ENCODE measurements around the gene GSK3B. TPM values are rescaled to one million over a fixed set of nuclear protein-coding genes. Genes with fewer than 3 reads are reported as not detected.

The GSK3B gene
- total RNA-seq, 6 experiments from 2014 or later: 14.4 to 19.4 (median 18.4) TPM

- Histone ChIP-seq H3K9me3 (no peaks in the 10 kb centered on the region), H3K4me1 (no peaks in the 10 kb centered on the region), H3K4me3 (no peak overlapping the region), H3K27me3 (no peaks in the 10 kb centered on the region), H3K36me3 (no peaks in the 10 kb centered on the region), H3K27ac (no peak overlapping the region)
- ATAC-seq (no peak), DNase-seq (no peak)
- TF ChIP-seq POLR2A (IDR thresholded peaks at IDR 0.05) (no peak), CTCF (IDR thresholded peaks at IDR 0.05) (no peak)
- 65% methylated on average over 1 of the region's 1 CpG for WGBS (ENCODE audit: insufficient coverage, low coverage, low lambda C conversion rate, missing lambda C conversion rate)
- intact Hi-C loops (cut with DNase I): no loop called here
These were observed 116.9 kb downstream of the GSK3B start for GRCh38 chr3:119977353-119977752.

GRCh38 chr3:119976214-119976613, 118.0 kb downstream of the GSK3B start:
- 92% methylated on average over 1 of the region's 1 CpG for WGBS (ENCODE audit: insufficient coverage, low coverage, low lambda C conversion rate, missing lambda C conversion rate)
- no peaks in the 10 kb centered on the region for H3K36me3 ChIP-seq
- ATAC-seq: no peak
- H3K4me1 ChIP-seq: no peaks in the 10 kb centered on the region
- DNase-seq: no peak
- H3K27ac ChIP-seq: no peak overlapping the region
- no peak overlapping the region for H3K4me3 ChIP-seq
- intact Hi-C loops (cut with DNase I): no loop called here
- TF ChIP-seq POLR2A (IDR thresholded peaks at IDR 0.05): no peak
- no peak for TF ChIP-seq CTCF (IDR thresholded peaks at IDR 0.05)
- H3K27me3 ChIP-seq: no peaks in the 10 kb centered on the region
- H3K9me3 ChIP-seq: no peaks in the 10 kb centered on the region

- 69% methylated on average over 2 of the region's 2 CpGs for WGBS (ENCODE audit: insufficient coverage, low coverage, low lambda C conversion rate, missing lambda C conversion rate)
- intact Hi-C loops (cut with DNase I): no loop called here
- no peak for TF ChIP-seq CTCF (IDR thresholded peaks at IDR 0.05)
- no peak for TF ChIP-seq POLR2A (IDR thresholded peaks at IDR 0.05)
- Histone ChIP-seq H3K27me3 (no peaks in the 10 kb centered on the region), H3K4me3 (no peak overlapping the region), H3K27ac (no peak overlapping the region), H3K9me3 (no peaks in the 10 kb centered on the region), H3K4me1 (no peaks in the 10 kb centered on the region), H3K36me3 (no peaks in the 10 kb centered on the region)
- ATAC-seq: no peak
- no peak for DNase-seq
These were observed 119.6 kb downstream of the GSK3B start for GRCh38 chr3:119974656-119975055.

- intact Hi-C loops (cut with DNase I): no loop called here
- ATAC-seq (no peak), DNase-seq (no peak)
- Histone ChIP-seq H3K4me3 (no peak overlapping the region), H3K4me1 (no peaks in the 10 kb centered on the region), H3K27ac (no peak overlapping the region), H3K36me3 (no peaks in the 10 kb centered on the region), H3K27me3 (no peaks in the 10 kb centered on the region), H3K9me3 (no peaks in the 10 kb centered on the region)
- 91% methylated on average over 7 of the region's 7 CpGs for WGBS (ENCODE audit: insufficient coverage, low coverage, low lambda C conversion rate, missing lambda C conversion rate)
- TF ChIP-seq POLR2A (IDR thresholded peaks at IDR 0.05) (no peak), CTCF (IDR thresholded peaks at IDR 0.05) (no peak)
These were observed 121.1 kb downstream of the GSK3B start for GRCh38 chr3:119973018-119973646.

- WGBS (ENCODE audit: insufficient coverage, low coverage, low lambda C conversion rate, missing lambda C conversion rate): 91% methylated on average over 4 of the region's 4 CpGs
- Histone ChIP-seq H3K4me1 (no peaks in the 10 kb centered on the region), H3K27ac (no peak overlapping the region), H3K4me3 (no peak overlapping the region), H3K9me3 (no peaks in the 10 kb centered on the region), H3K36me3 (no peaks in the 10 kb centered on the region), H3K27me3 (no peaks in the 10 kb centered on the region)
- intact Hi-C loops (cut with DNase I): no loop called here
- no peak for ATAC-seq
- no peak for TF ChIP-seq CTCF (IDR thresholded peaks at IDR 0.05)
- DNase-seq: no peak
These were observed 124.5 kb downstream of the GSK3B start for GRCh38 chr3:119969759-119970158.
